ENCODE results near the gene PCDHB15.

PCDHB15 gene

DNA sequence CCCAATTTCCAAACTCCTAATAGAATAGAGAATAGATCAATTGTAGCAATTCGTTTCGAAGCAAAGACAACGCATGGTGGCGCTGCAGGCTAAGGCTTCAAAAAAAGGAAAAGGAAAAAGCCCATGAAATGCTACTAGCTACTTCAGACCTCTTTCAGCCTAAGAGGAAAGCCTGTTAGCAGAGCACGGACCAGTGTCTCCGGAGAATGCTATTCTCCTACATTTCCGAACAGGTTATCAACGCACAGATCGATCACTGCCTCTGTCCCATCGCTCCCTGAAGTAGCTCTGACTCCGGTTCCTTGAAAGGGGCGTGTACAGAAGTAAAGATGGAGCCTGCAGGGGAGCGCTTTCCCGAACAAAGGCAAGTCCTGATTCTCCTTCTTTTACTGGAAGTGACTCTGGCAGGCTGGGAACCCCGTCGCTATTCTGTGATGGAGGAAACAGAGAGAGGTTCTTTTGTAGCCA, at the start of gene PCDHB15:
PCDHB15 (plus strand) TSS at position 146 of the 468 bp plus-strand sequence; CDS start at position 330, 184 bp downstream.
- Histone ChIP-seq H3K27ac (ENCODE audit: extremely low read depth, low read depth, low read length) (no peak within 1 kb of the TSS), H3K4me3 (ENCODE audit: low read depth, low read length) (peak within 1 kb of the TSS; percentile 15), H3K9me3 (ENCODE audit: control insufficient read depth, insufficient read depth, low read depth, low read length) (no peaks in the 10 kb centered on the region; the same call in 1 of the 2 replicates), H3K4me1 (ENCODE audit: control insufficient read depth, insufficient read depth, low read length) (no peaks in the 10 kb centered on the region), H3K36me3 (ENCODE audit: control insufficient read depth in 2 of 2, insufficient read depth in 1 of 2, low read length in 2 of 2) (no peaks in the 10 kb centered on the region)
- POLR2A ChIA-PET: no interaction called here
- TF ChIP-seq ZNF266 (tag by site-specific recombination; IDR thresholded peaks at IDR 0.05; ENCODE audit: low read depth) (no peak), ZNF660 (tag by site-specific recombination; IDR thresholded peaks at IDR 0.05) (0 out of 2 replicates have a peak, but pooled peaks have one; percentile 29), ZNF175 (tag by site-specific recombination; IDR thresholded peaks at IDR 0.05) (no peak), ZNF239 (tag by site-specific recombination; IDR thresholded peaks at IDR 0.05) (no peak), ZBTB17 (tag by site-specific recombination; IDR thresholded peaks at IDR 0.05) (peak; percentile 74), ZFHX2 (tag by site-specific recombination; conservative IDR thresholded peaks at IDR 0.05) (no peak), ZNF654 (tag by site-specific recombination; IDR thresholded peaks at IDR 0.05; ENCODE audit: low read depth) (peak; percentile 75), REPIN1 (tag by site-specific recombination; IDR thresholded peaks at IDR 0.05; ENCODE audit: low read depth) (no peak)
- TF ChIP-seq, protein P1, sequence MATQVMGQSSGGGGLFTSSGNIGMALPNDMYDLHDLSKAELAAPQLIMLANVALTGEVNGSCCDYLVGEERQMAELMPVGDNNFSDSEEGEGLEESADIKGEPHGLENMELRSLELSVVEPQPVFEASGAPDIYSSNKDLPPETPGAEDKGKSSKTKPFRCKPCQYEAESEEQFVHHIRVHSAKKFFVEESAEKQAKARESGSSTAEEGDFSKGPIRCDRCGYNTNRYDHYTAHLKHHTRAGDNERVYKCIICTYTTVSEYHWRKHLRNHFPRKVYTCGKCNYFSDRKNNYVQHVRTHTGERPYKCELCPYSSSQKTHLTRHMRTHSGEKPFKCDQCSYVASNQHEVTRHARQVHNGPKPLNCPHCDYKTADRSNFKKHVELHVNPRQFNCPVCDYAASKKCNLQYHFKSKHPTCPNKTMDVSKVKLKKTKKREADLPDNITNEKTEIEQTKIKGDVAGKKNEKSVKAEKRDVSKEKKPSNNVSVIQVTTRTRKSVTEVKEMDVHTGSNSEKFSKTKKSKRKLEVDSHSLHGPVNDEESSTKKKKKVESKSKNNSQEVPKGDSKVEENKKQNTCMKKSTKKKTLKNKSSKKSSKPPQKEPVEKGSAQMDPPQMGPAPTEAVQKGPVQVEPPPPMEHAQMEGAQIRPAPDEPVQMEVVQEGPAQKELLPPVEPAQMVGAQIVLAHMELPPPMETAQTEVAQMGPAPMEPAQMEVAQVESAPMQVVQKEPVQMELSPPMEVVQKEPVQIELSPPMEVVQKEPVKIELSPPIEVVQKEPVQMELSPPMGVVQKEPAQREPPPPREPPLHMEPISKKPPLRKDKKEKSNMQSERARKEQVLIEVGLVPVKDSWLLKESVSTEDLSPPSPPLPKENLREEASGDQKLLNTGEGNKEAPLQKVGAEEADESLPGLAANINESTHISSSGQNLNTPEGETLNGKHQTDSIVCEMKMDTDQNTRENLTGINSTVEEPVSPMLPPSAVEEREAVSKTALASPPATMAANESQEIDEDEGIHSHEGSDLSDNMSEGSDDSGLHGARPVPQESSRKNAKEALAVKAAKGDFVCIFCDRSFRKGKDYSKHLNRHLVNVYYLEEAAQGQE (tag by site-specific recombination; IDR thresholded peaks at IDR 0.05): no peak
- TF ChIP-seq, protein P2, sequence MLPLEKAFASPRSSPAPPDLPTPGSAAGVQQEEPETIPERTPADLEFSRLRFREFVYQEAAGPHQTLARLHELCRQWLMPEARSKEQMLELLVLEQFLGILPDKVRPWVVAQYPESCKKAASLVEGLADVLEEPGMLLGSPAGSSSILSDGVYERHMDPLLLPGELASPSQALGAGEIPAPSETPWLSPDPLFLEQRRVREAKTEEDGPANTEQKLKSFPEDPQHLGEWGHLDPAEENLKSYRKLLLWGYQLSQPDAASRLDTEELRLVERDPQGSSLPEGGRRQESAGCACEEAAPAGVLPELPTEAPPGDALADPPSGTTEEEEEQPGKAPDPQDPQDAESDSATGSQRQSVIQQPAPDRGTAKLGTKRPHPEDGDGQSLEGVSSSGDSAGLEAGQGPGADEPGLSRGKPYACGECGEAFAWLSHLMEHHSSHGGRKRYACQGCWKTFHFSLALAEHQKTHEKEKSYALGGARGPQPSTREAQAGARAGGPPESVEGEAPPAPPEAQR (tag by site-specific recombination; IDR thresholded peaks at IDR 0.05): no peak
- TF ChIP-seq, protein P3, sequence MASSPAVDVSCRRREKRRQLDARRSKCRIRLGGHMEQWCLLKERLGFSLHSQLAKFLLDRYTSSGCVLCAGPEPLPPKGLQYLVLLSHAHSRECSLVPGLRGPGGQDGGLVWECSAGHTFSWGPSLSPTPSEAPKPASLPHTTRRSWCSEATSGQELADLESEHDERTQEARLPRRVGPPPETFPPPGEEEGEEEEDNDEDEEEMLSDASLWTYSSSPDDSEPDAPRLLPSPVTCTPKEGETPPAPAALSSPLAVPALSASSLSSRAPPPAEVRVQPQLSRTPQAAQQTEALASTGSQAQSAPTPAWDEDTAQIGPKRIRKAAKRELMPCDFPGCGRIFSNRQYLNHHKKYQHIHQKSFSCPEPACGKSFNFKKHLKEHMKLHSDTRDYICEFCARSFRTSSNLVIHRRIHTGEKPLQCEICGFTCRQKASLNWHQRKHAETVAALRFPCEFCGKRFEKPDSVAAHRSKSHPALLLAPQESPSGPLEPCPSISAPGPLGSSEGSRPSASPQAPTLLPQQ (tag by site-specific recombination; IDR thresholded peaks at IDR 0.05): no peak
- CTCF ChIA-PET: interaction anchor here (0.5 to 3.2 kb wide), 22 partner anchors 11 to 1183 kb away, joined by 3 to 18 read pairs (median 4); partner anchors contain the start of genes PCDHB7, PCDHB9, PCDHGA2 and PCDHGA6

DNA sequence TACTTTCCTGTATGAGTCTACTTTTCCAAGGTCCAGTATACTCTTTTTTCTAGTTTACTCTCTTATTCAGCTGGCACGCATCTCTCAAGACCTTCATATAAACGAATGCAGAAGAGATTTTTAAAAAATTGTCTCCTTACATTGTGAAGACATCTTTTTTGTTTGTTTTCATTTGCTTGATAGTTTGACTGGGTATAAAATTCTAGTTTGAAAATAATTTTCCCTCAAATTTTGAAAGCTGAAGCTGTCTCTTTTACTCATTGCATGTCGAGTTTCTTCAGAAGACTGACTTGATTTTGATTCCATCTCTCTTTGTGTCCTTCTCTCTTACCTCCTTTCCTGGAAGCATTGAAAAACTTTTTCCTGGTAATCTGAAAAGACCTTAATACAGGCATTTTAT, 48.8 kb upstream of the PCDHB15 start:
- POLR2A ChIA-PET: no interaction called here
- Histone ChIP-seq H3K4me3 (ENCODE audit: low read depth, low read length) (no peak overlapping the region), H3K9me3 (ENCODE audit: control insufficient read depth, insufficient read depth, low read depth, low read length) (no peaks in the 10 kb centered on the region), H3K4me1 (ENCODE audit: control insufficient read depth, insufficient read depth, low read length) (no peaks in the 10 kb centered on the region), H3K36me3 (ENCODE audit: control insufficient read depth in 2 of 2, insufficient read depth in 1 of 2, low read length in 2 of 2) (no peaks in the 10 kb centered on the region), H3K27ac (ENCODE audit: extremely low read depth, low read depth, low read length) (no peak overlapping the region)
- CTCF ChIA-PET: interaction anchor here (0.7 to 1.8 kb wide), 5 partner anchors 9 to 367 kb away, joined by 3 to 5 read pairs (median 3); partner anchors contain the start of gene PCDHB9
- TF ChIP-seq, protein P4, sequence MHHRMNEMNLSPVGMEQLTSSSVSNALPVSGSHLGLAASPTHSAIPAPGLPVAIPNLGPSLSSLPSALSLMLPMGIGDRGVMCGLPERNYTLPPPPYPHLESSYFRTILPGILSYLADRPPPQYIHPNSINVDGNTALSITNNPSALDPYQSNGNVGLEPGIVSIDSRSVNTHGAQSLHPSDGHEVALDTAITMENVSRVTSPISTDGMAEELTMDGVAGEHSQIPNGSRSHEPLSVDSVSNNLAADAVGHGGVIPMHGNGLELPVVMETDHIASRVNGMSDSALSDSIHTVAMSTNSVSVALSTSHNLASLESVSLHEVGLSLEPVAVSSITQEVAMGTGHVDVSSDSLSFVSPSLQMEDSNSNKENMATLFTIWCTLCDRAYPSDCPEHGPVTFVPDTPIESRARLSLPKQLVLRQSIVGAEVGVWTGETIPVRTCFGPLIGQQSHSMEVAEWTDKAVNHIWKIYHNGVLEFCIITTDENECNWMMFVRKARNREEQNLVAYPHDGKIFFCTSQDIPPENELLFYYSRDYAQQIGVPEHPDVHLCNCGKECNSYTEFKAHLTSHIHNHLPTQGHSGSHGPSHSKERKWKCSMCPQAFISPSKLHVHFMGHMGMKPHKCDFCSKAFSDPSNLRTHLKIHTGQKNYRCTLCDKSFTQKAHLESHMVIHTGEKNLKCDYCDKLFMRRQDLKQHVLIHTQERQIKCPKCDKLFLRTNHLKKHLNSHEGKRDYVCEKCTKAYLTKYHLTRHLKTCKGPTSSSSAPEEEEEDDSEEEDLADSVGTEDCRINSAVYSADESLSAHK (tag by site-specific recombination; IDR thresholded peaks at IDR 0.05): no peak
- TF ChIP-seq, protein P5, sequence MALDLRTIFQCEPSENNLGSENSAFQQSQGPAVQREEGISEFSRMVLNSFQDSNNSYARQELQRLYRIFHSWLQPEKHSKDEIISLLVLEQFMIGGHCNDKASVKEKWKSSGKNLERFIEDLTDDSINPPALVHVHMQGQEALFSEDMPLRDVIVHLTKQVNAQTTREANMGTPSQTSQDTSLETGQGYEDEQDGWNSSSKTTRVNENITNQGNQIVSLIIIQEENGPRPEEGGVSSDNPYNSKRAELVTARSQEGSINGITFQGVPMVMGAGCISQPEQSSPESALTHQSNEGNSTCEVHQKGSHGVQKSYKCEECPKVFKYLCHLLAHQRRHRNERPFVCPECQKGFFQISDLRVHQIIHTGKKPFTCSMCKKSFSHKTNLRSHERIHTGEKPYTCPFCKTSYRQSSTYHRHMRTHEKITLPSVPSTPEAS (tag by site-specific recombination; IDR thresholded peaks at IDR 0.05): no peak
- no peak for TF ChIP-seq SCRT2 (tag by site-specific recombination; IDR thresholded peaks at IDR 0.05)
- no peak for TF ChIP-seq ZNF433 (tag by site-specific recombination; IDR thresholded peaks at IDR 0.05; ENCODE audit: low read depth)
- TF ChIP-seq ZNF2 (tag by site-specific recombination; IDR thresholded peaks at IDR 0.05): no peak
- TF ChIP-seq, protein P6, sequence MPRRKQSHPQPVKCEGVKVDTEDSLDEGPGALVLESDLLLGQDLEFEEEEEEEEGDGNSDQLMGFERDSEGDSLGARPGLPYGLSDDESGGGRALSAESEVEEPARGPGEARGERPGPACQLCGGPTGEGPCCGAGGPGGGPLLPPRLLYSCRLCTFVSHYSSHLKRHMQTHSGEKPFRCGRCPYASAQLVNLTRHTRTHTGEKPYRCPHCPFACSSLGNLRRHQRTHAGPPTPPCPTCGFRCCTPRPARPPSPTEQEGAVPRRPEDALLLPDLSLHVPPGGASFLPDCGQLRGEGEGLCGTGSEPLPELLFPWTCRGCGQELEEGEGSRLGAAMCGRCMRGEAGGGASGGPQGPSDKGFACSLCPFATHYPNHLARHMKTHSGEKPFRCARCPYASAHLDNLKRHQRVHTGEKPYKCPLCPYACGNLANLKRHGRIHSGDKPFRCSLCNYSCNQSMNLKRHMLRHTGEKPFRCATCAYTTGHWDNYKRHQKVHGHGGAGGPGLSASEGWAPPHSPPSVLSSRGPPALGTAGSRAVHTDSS (tag by site-specific recombination; IDR thresholded peaks at IDR 0.05): no peak
- no peak for TF ChIP-seq SP2 (tag by site-specific recombination; IDR thresholded peaks at IDR 0.05)
- TF ChIP-seq, protein P7, sequence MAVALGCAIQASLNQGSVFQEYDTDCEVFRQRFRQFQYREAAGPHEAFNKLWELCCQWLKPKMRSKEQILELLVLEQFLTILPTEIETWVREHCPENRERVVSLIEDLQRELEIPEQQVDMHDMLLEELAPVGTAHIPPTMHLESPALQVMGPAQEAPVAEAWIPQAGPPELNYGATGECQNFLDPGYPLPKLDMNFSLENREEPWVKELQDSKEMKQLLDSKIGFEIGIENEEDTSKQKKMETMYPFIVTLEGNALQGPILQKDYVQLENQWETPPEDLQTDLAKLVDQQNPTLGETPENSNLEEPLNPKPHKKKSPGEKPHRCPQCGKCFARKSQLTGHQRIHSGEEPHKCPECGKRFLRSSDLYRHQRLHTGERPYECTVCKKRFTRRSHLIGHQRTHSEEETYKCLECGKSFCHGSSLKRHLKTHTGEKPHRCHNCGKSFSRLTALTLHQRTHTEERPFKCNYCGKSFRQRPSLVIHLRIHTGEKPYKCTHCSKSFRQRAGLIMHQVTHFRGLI (tag by site-specific recombination; IDR thresholded peaks at IDR 0.05): no peak

Measured in HEK293 (cell line).